BLaER1 (cell line): ENCODE measurements around the gene UBR3.

ENCODE experiments used
- H3K27ac ChIP-seq: shearing (Covaris generic); formaldehyde crosslinking; 2 replicates; pipeline ENCODE4 v1.8.1; 2022
- H3K27me3 ChIP-seq: shearing (Covaris generic); formaldehyde crosslinking; 2 replicates; pipeline ENCODE4 v1.8.1; 2022
- H3K36me3 ChIP-seq: shearing (Covaris generic); formaldehyde crosslinking; 2 replicates; pipeline ENCODE4 v1.8.1; 2022
- H3K4me1 ChIP-seq: shearing (Covaris generic); formaldehyde crosslinking; 2 replicates; pipeline ENCODE4 v1.8.1; 2022
- H3K4me2 ChIP-seq: shearing (Covaris generic); formaldehyde crosslinking; 2 replicates; pipeline ENCODE4 v1.8.1; 2022
- H3K4me3 ChIP-seq: shearing (Covaris generic); formaldehyde crosslinking; 2 replicates; pipeline ENCODE4 v1.8.1; 2022
- H3K9ac ChIP-seq: shearing (Covaris generic); formaldehyde crosslinking; 2 replicates; pipeline ENCODE4 v1.8.1; 2022
- H3K9me3 ChIP-seq: shearing (Covaris generic); formaldehyde crosslinking; 2 replicates; pipeline ENCODE4 v1.8.1; 2022
- H4K20me1 ChIP-seq: shearing (Covaris generic); formaldehyde crosslinking; 2 replicates; pipeline ENCODE4 v1.8.1; 2022
- Cebpa-rat ChIP-seq: shearing (Covaris generic); IDR thresholded peaks from 2 replicates; pipeline ENCODE4 v1.8.1; 2022

The UBR3 gene

DNA sequence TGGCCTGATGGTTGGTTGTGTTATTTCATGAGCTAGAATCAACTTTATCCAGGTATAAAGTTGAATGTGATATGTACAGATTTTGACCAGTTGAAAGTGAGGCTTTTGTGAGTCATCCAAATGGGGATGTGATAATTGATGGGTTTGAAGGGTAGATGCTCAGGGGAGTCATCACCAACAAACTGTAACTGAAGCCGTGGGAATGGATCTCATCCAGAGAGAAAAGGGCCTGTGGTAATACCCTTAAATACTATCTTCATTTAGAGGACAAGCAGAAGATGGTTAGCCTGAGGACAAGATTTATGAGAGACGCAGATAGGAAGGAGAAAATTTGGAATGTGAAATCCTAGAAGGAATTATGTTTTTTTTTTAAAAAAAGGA, 260.1 kb downstream of the UBR3 start:
- TF ChIP-seq Cebpa-rat: no peak

DNA sequence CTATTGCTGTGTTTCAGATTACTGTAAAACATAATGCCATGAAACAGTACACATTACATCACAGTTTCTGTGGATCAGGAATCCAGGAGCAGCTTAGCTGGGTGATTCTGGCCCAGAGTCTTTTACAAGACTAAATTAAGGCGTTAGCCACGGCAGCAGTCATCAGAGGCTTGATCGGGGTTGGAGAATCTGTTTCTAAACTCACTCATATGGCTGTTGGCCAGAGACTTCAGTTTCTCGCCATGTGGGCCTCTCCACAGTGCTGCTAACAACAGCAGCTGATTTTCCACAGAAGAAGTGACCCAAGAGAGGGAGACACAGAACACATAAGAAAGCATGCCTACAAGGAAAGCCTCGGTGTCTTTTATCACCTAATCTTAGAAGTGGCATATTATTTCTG, 261.5 kb downstream of the UBR3 start:
- no peak overlapping the region for H3K4me2 ChIP-seq
- no peaks in the 10 kb centered on the region for H3K36me3 ChIP-seq
- no peak for TF ChIP-seq Cebpa-rat
- H3K27me3 ChIP-seq: no peaks in the 10 kb centered on the region
- H3K9me3 ChIP-seq: peaks cover 4% of the 10 kb centered on the region; the same call in 1 of the 2 replicates
- H3K9ac ChIP-seq: no peak overlapping the region
- H3K27ac ChIP-seq: no peak overlapping the region
- no peaks in the 10 kb centered on the region for H4K20me1 ChIP-seq
- H3K4me1 ChIP-seq: no peaks in the 10 kb centered on the region
- H3K4me3 ChIP-seq: no peak overlapping the region

More for the DNA sequence above, 260.1 kb downstream of the UBR3 start:
- no peak overlapping the region for H3K4me3 ChIP-seq
- no peak overlapping the region for H3K9ac ChIP-seq
- H3K4me2 ChIP-seq: no peak overlapping the region
- no peaks in the 10 kb centered on the region for H3K27me3 ChIP-seq
- H4K20me1 ChIP-seq: no peaks in the 10 kb centered on the region
- H3K9me3 ChIP-seq: peaks cover 4% of the 10 kb centered on the region; the same call in 1 of the 2 replicates
- no peaks in the 10 kb centered on the region for H3K36me3 ChIP-seq
- no peaks in the 10 kb centered on the region for H3K4me1 ChIP-seq
- H3K27ac ChIP-seq: no peak overlapping the region

DNA sequence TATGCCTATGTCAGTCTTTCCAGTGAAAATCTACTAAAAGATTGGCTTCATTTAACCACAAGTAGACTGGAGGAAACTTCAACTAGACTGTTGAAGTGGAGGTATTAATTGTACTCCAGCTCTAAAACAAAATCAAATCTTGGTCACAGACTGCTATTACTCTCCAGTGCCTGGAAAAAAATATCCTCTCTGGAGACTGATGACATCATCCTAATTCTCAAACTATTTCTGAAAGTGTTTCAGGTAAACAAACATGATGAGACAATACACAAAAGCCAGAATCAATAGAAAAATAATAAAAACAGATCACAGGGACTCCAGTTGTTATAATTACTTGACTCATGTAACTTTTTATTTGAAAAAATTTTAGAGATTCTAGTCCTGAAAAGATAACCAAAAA, 263.0 kb downstream of the UBR3 start:
- Histone ChIP-seq H3K4me2 (no peak overlapping the region), H3K4me3 (no peak overlapping the region)
- TF ChIP-seq Cebpa-rat: no peak

DNA sequence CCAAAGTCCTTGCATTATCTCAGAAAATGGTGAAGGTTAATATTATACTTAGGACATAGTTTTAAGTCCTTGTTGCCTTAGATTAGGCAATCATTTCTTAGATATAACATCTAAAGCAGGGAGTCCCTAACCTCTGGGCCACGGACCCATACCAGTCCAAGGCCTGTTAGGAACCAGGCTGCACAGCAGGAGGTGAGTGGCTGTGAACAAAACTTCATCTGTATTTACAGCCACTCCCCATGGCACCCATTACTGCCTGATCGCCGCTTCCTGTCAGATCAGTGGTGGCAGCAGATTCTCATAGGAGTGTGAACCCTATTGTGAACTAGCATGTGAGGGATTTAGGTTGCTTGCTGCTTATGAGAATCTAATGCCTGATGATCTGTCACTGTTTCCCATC, 264.2 kb downstream of the UBR3 start:
- H3K9ac ChIP-seq: no peak overlapping the region
- H3K4me3 ChIP-seq: no peak overlapping the region
- no peak for TF ChIP-seq Cebpa-rat
- no peaks in the 10 kb centered on the region for H3K4me1 ChIP-seq
- H3K27me3 ChIP-seq: no peaks in the 10 kb centered on the region
- no peak overlapping the region for H3K27ac ChIP-seq
- H3K4me2 ChIP-seq: no peak overlapping the region
- H3K36me3 ChIP-seq: no peaks in the 10 kb centered on the region
- no peaks in the 10 kb centered on the region for H4K20me1 ChIP-seq
- H3K9me3 ChIP-seq: peaks cover 4% of the 10 kb centered on the region; the same call in 1 of the 2 replicates

More for the DNA sequence above, 263.0 kb downstream of the UBR3 start:
- H4K20me1 ChIP-seq: no peaks in the 10 kb centered on the region
- no peak overlapping the region for H3K27ac ChIP-seq
- no peak overlapping the region for H3K9ac ChIP-seq
- peaks cover 4% of the 10 kb centered on the region; the same call in 1 of the 2 replicates for H3K9me3 ChIP-seq
- H3K4me1 ChIP-seq: no peaks in the 10 kb centered on the region
- H3K27me3 ChIP-seq: no peaks in the 10 kb centered on the region
- no peaks in the 10 kb centered on the region for H3K36me3 ChIP-seq

DNA sequence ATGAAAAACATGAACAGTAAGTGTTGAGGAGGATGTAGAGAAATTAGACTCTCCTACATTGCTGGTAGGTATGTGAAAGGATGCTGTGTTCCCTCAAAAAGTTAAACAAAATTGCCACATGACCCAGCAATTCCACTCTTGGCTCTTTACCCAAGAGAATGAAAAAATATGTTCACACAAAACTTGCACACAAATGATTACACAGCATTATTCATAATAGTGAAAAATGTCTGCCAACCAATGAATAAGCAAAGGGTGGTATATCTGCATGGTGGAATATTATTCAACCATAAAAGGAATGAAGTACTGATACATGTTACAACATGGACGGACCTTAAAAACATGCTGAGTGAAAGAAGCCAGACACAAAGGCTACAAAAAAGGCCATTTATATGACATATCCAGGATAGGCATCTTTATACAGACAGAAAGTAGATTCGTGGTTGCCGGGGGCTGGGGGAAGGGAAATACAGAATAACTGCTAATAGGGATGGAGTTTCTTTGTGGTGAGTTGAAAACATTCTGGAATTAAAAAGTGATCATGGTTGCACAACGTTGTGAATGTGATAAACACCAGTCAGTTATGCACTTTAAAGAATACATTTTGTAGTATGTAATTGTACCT, 265.3 kb downstream of the UBR3 start:
- no peak overlapping the region for H3K27ac ChIP-seq
- H3K9ac ChIP-seq: no peak overlapping the region
- H4K20me1 ChIP-seq: no peaks in the 10 kb centered on the region

DNA sequence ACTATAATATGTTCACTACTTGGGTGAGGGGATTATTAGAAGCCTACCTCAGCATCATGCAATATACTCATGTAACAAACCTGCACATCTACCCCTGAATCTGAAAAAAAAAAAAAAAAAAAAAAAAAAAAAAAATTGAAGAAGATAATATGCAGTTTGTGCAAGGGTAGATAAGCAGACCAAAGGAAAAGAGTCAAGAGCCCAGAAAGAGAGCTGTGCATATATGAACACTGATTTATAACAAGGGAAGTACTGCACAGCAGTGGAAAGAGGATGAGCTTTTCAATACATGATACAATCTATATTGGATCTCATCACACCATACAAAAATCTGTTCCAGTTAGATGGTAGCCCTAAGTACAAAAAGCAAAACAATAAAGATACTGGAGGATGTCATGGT, 268.1 kb downstream of the UBR3 start:
- Histone ChIP-seq H3K36me3 (no peaks in the 10 kb centered on the region), H3K9me3 (peaks cover 4% of the 10 kb centered on the region; the same call in 1 of the 2 replicates), H3K27ac (no peak overlapping the region), H3K27me3 (no peaks in the 10 kb centered on the region), H3K4me1 (no peaks in the 10 kb centered on the region), H3K4me3 (no peak overlapping the region), H3K4me2 (no peak overlapping the region), H4K20me1 (no peaks in the 10 kb centered on the region), H3K9ac (no peak overlapping the region)
- TF ChIP-seq Cebpa-rat: no peak

More for the DNA sequence above, 265.3 kb downstream of the UBR3 start:
- TF ChIP-seq Cebpa-rat: no peak
- Histone ChIP-seq H3K9me3 (peaks cover 4% of the 10 kb centered on the region; the same call in 1 of the 2 replicates), H3K4me2 (no peak overlapping the region), H3K36me3 (no peaks in the 10 kb centered on the region), H3K4me3 (no peak overlapping the region), H3K4me1 (no peaks in the 10 kb centered on the region), H3K27me3 (no peaks in the 10 kb centered on the region)

DNA sequence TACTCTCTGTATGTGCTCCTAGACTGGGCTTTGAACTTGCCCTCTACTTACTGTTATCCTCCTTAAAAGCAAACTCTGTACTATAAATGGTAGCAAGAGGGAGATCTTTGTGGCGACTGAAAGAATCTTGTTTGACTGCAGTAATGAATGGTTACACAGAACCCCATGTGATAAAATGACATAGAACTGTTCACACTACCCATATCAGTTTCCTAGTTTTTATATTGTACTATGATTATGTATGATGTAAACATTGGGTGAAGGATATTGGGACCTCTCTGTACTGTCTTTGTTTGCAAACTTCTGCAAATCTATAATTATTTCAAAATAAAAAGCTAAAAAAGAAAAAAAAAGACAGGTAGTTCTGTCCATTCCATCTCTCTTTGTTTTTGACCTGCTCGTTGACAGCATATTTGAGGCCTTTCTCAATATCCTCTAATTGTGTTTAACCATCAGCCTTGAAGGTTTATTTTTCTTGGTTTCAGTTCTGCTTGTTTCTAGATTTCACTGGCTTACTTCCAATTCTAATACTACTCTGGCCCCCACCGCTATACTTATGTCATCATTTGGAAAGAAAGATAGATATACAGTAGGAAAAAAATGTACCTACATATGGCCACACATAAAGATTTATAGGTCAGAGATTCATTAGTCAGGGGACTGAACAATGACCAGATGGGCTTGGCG, 271.5 kb downstream of the UBR3 start:
- H4K20me1 ChIP-seq: no peaks in the 10 kb centered on the region
- no peaks in the 10 kb centered on the region for H3K9me3 ChIP-seq
- H3K36me3 ChIP-seq: no peaks in the 10 kb centered on the region
- H3K27me3 ChIP-seq: no peaks in the 10 kb centered on the region
- TF ChIP-seq Cebpa-rat: no peak
- H3K4me1 ChIP-seq: no peaks in the 10 kb centered on the region
- no peak overlapping the region for H3K9ac ChIP-seq
- H3K4me3 ChIP-seq: no peak overlapping the region
- no peak overlapping the region for H3K27ac ChIP-seq
- H3K4me2 ChIP-seq: no peak overlapping the region

DNA sequence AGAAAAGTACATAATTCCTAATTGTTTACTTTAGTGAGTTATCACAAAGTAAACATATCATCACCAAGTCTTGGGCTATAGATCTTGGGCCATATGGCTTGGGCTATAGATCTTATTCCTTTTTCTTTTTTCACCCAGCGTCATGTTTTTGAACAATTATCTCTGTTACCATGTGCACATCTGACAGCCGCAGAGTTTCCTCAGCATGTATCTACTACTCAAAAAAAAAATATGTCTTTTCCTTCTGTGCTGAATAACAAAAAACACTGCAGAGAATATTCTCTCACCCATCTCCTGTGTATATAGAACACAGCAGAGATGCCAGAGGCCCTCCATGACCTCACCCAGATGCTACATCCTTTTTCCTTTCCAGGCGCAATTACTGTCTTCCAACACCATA, 274.5 kb downstream of the UBR3 start:
- H4K20me1 ChIP-seq: no peaks in the 10 kb centered on the region
- H3K9me3 ChIP-seq: no peaks in the 10 kb centered on the region
- no peak overlapping the region for H3K4me2 ChIP-seq
- H3K4me1 ChIP-seq: no peaks in the 10 kb centered on the region
- no peak for TF ChIP-seq Cebpa-rat
- H3K36me3 ChIP-seq: no peaks in the 10 kb centered on the region
- no peaks in the 10 kb centered on the region for H3K27me3 ChIP-seq
- no peak overlapping the region for H3K9ac ChIP-seq
- H3K27ac ChIP-seq: no peak overlapping the region
- no peak overlapping the region for H3K4me3 ChIP-seq

DNA sequence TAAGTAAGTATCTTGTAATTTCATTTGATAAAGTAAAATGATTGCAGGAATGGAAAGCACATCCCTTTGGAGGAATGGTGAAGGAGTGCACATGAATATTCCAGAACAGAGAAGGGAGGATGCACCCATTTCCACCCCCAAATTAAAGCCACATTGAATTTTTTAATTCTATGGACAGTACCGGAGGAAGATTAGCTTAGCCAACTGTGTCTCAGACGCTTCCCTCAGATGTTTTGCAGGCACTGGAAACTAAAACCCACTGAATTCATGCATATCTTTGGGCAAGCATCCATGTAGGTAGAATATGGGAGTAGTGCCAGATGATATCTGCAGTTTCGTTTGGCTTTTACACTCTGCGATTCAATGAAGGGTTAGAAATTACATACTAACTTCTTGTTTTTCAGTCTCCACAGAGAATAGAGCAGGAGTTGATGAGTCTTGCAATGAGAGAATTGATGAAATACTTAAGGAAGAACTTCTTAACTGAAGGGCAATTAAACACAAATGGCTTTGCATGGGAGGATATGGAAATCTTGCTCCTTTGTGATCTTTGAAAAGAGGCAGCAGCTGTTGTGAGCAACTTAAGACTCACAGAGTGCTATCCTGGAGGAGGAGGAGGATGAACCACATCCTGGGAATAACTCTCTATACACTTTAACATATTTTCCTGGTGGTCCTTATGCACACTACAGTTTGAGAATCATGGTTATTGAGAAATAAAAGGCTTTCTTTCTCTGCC, 279.0 kb downstream of the UBR3 start:
- Histone ChIP-seq H3K9ac (no peak overlapping the region), H3K4me2 (no peak overlapping the region), H3K27me3 (no peaks in the 10 kb centered on the region), H3K27ac (no peak overlapping the region), H4K20me1 (no peaks in the 10 kb centered on the region), H3K4me1 (no peaks in the 10 kb centered on the region), H3K9me3 (no peaks in the 10 kb centered on the region), H3K4me3 (no peak overlapping the region), H3K36me3 (no peaks in the 10 kb centered on the region)
- no peak for TF ChIP-seq Cebpa-rat
